Ishikawa (cell line): ENCODE measurements around the gene MADCAM1.

Source experiments
- EGR1 ChIP-seq: IDR thresholded peaks from 2 replicates; pipeline ENCODE4 v1.6.1; 2012
- EP300 ChIP-seq: IDR thresholded peaks from 2 replicates; pipeline ENCODE4 v1.6.1; 2012; ENCODE audit warnings: borderline replicate concordance
- FOXM1 ChIP-seq: IDR thresholded peaks from 2 replicates; pipeline ENCODE4 v1.6.1; 2012; ENCODE audit warnings: low read depth, borderline replicate concordance
- TAF1 ChIP-seq: IDR thresholded peaks from 2 replicates; pipeline ENCODE4 v1.6.1; 2012; ENCODE audit warnings: low read depth, mild to moderate bottlenecking
- YY1 ChIP-seq: IDR thresholded peaks from 2 replicates; pipeline ENCODE4 v1.6.1; 2012; ENCODE audit warnings: low read depth
- TF ChIP-seq, protein P1 (sequence below): IDR thresholded peaks from 2 replicates; pipeline ENCODE4 v1.6.1; 2012
- TF ChIP-seq, protein P2 (sequence below): IDR thresholded peaks from 2 replicates; pipeline ENCODE4 v1.6.1; 2012; ENCODE audit warnings: low read depth, mild to moderate bottlenecking

DNA sequence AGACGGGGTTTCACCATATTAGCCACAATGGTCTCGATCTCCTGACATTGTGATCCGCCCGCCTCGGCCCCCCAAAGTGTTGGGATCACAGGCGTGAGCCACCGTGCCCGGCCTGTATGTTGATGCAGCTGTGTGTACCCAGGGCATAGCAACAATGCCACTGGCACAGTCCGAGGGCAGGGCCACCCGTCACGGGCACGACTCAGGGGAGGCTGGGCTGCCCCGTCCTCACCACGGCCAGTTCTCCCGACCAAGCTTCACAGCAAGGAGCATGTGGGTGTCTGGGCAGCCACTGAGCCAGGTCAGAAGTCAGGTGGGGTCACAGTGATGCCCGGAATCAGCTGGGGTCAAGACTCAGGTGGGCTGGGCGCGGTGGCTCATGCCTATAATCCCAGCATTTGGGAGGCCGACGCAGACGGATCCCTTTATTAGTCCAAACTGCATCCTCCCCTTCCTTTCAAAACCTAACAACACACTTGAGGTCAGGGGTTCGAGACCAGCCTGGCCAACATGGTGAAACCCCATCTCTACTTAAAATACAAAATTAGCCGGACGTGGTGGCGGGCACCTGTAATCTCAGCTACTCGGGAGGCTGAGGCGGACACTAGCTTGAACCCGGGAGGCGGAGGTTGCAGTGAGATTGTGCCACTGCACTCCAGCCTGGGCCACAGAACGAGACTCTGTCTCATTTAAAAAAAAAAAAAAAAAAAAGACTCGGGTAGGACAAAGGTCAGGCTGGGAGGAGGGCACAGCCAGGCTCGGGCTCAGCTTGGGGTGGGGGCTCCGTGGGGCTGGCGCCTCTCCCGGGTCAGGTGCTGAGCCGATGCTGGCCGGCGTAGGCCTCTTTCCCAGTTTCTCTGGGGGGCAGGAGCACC, 34.1 kb downstream of the MADCAM1 start:
- TF ChIP-seq EP300 (no peak), EGR1 (no peak), TAF1 (no peak), FOXM1 (no peak), YY1 (no peak)
- TF ChIP-seq, protein P1, sequence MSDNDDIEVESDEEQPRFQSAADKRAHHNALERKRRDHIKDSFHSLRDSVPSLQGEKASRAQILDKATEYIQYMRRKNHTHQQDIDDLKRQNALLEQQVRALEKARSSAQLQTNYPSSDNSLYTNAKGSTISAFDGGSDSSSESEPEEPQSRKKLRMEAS = no peak
- TF ChIP-seq, protein P2, sequence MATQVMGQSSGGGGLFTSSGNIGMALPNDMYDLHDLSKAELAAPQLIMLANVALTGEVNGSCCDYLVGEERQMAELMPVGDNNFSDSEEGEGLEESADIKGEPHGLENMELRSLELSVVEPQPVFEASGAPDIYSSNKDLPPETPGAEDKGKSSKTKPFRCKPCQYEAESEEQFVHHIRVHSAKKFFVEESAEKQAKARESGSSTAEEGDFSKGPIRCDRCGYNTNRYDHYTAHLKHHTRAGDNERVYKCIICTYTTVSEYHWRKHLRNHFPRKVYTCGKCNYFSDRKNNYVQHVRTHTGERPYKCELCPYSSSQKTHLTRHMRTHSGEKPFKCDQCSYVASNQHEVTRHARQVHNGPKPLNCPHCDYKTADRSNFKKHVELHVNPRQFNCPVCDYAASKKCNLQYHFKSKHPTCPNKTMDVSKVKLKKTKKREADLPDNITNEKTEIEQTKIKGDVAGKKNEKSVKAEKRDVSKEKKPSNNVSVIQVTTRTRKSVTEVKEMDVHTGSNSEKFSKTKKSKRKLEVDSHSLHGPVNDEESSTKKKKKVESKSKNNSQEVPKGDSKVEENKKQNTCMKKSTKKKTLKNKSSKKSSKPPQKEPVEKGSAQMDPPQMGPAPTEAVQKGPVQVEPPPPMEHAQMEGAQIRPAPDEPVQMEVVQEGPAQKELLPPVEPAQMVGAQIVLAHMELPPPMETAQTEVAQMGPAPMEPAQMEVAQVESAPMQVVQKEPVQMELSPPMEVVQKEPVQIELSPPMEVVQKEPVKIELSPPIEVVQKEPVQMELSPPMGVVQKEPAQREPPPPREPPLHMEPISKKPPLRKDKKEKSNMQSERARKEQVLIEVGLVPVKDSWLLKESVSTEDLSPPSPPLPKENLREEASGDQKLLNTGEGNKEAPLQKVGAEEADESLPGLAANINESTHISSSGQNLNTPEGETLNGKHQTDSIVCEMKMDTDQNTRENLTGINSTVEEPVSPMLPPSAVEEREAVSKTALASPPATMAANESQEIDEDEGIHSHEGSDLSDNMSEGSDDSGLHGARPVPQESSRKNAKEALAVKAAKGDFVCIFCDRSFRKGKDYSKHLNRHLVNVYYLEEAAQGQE = no peak
